Caco-2 (cell line): ENCODE data around the gene CRELD2. TPM values are rescaled to one million over a fixed set of nuclear protein-coding genes. Genes with fewer than 3 reads are reported as not detected.

Experiments used
- BruUV-seq: library from RNA; stranded (reverse); fragments of 400-500 nt; replicated peaks from 2 replicates; lab custom pipeline; 2021; lab: Mats Ljungman, UMichigan
- CTCF ChIA-PET: fragments of 300-600 bp; sonication (Branson Sonifier 250); formaldehyde crosslinking; loops from one replicate; lab custom pipeline; 2022; ENCODE audit warnings: antibody characterized with exemption; lab: Charles Lee
- POLR2A ChIA-PET: fragments of 300-600 bp; sonication (Branson Sonifier 250); formaldehyde crosslinking; loops from one replicate; lab custom pipeline; 2022; ENCODE audit warnings: antibody characterized with exemption; lab: Charles Lee
- DNase-seq, 2 experiments: peaks; one replicate each; pipeline versions ENCODE4 v3.0.0 to v3.0.0-alpha.2; 2020 to 2022
- H3K27me3 ChIP-seq: replicated peaks from 2 replicates; pipeline ENCODE4 v1.6.0; 2011; ENCODE audit warnings: low read length; ENCODE audit not compliant: control insufficient read depth, insufficient read depth
- H3K36me3 ChIP-seq: 2 replicates; pipeline ENCODE4 v1.5.1; 2011; ENCODE audit warnings: low read length; ENCODE audit not compliant: control insufficient read depth, insufficient read depth
- H3K4me1 ChIP-seq: fragments of 250-450 bp; sonication (Bioruptor Pico); 2 replicates; pipeline ENCODE4 v1.5.1; 2020; ENCODE audit warnings: mild to moderate bottlenecking
- H3K4me3 ChIP-seq: 2 replicates; pipeline ENCODE4 v1.5.1; 2011; ENCODE audit warnings: low read depth, mild to moderate bottlenecking, control low read depth, low read length
- H3K9me3 ChIP-seq: fragments of 250-450 bp; sonication (Bioruptor Pico); 2 replicates; pipeline ENCODE4 v1.5.1; 2020; ENCODE audit warnings: mild to moderate bottlenecking, moderate library complexity
- H3K27ac Mint-ChIP-seq: one replicate; pipeline ENCODE4 v1.8.0; 2022; ENCODE audit warnings: mixed read lengths; ENCODE audit not compliant: unreplicated experiment
- H3K27me3 Mint-ChIP-seq: one replicate; pipeline ENCODE4 v1.8.0; 2022; ENCODE audit warnings: mixed read lengths; ENCODE audit not compliant: insufficient read depth, unreplicated experiment
- H3K36me3 Mint-ChIP-seq: one replicate; pipeline ENCODE4 v1.8.0; 2022; ENCODE audit warnings: mild to moderate bottlenecking, mixed read lengths; ENCODE audit not compliant: insufficient read depth, unreplicated experiment
- H3K4me1 Mint-ChIP-seq: one replicate; pipeline ENCODE4 v1.8.0; 2022; ENCODE audit warnings: low read depth, mixed read lengths; ENCODE audit not compliant: unreplicated experiment
- H3K4me3 Mint-ChIP-seq: one replicate; pipeline ENCODE4 v1.8.0; 2022; ENCODE audit warnings: mild to moderate bottlenecking, moderate library complexity, mixed read lengths; ENCODE audit not compliant: unreplicated experiment
- H3K9me3 Mint-ChIP-seq: one replicate; pipeline ENCODE4 v1.8.0; 2022; ENCODE audit warnings: mixed read lengths; ENCODE audit not compliant: unreplicated experiment
- CTCF ChIP-seq, 2 experiments: fragments of 200-600 bp in 1 of 2; IDR thresholded peaks; 1 replicate in 1 of 2; 2 replicates in 1 of 2; pipeline versions ENCODE4 v1.5.1 to v1.8.0; 2011 to 2022; ENCODE audit warnings: antibody characterized with exemption in 1 of 2, control low read depth in 1 of 2, inconsistent platforms in 1 of 2, low read depth in 1 of 2, low read length in 1 of 2, mild to moderate bottlenecking in 1 of 2, moderate library complexity in 1 of 2; ENCODE audit not compliant: insufficient read depth in 1 of 2, severe bottlenecking in 1 of 2, unreplicated experiment in 1 of 2
- intact Hi-C: fragments of 100-400 bp; cut with micrococcal nuclease; formaldehyde crosslinking; loops from one replicate; pipeline ENCODE4 v1.10.0; 2022; ENCODE audit not compliant: unreplicated experiment
- total RNA-seq: library from RNA; stranded (reverse); gene quantifications from 2 replicates; pipeline ENCODE4 v1.2.3, GENCODE V29; 2022

CRELD2 gene
- total RNA-seq, 1 experiment from 2014 or later: 43.3 TPM

DNA sequence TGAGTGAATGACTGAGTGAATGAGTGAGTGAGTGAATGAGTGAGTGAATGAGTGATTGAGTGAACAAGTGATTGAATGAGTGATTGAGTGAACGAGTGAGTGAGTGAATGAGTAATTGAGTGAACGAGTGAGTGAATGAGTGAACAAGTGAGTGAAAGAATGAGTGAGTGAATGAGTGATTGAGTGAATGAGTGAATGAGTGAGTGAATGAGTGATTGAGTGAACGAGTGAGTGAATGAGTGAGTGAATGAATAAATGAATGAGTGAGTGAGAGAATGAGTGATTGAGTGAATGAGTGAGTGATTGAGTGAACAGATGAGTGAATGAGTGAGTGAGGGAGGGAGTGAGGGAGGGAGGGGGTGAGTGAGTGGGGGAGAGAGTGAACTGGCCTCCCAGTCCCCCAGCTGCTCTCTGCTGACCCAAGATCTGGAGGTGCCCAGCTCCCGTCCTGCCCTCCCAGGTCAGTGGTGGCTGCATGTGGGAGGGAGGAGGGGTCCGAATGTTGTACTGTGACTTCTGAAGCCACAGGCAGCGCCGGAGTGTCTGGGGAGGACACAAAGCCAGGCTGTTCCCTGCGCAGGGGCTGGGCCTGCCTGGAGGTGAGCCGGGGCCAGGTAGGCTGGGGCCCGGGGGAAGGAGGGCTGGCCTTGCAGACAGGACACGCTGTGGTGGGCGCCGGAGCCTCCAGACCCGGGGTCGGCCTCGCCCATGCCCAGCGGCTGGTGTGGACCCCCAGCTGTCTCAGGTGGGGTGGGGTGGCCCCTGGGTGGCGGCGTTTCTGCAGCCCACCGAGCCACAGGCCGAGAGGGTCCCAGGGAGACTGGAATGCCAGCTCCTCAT lies 24.4 kb downstream of the CRELD2 start:
- H3K27me3 Mint-ChIP-seq: no peaks in the 10 kb centered on the region
- no TSS peak for BruUV-seq
- Histone ChIP-seq H3K27me3 (no peaks in the 10 kb centered on the region), H3K9me3 (peaks cover 5% of the 10 kb centered on the region; the same call in 1 of the 2 replicates), H3K4me1 (peaks cover 21% of the 10 kb centered on the region), H3K36me3 (no peaks in the 10 kb centered on the region), H3K4me3 (no peak overlapping the region)
- DNase-seq: no peak
- intact Hi-C loops: no loop called here
- TF ChIP-seq CTCF (IDR thresholded peaks at IDR 0.05; ENCODE audit: insufficient read depth in 1 of 2, low read depth in 1 of 2, low read length in 1 of 2, severe bottlenecking in 1 of 2, unreplicated experiment in 1 of 2): no peak
- peaks cover 5% of the 10 kb centered on the region for H3K36me3 Mint-ChIP-seq
- no peaks in the 10 kb centered on the region for H3K4me1 Mint-ChIP-seq
- CTCF ChIA-PET: no interaction called here
- no peaks in the 10 kb centered on the region for H3K9me3 Mint-ChIP-seq
- H3K27ac Mint-ChIP-seq: no peak overlapping the region
- H3K4me3 Mint-ChIP-seq: no peak overlapping the region
- POLR2A ChIA-PET: interaction anchor here (0.6 kb wide), 1 partner anchor 16 kb away, joined by 3 read pairs; no protein-coding TSS in a partner anchor

DNA sequence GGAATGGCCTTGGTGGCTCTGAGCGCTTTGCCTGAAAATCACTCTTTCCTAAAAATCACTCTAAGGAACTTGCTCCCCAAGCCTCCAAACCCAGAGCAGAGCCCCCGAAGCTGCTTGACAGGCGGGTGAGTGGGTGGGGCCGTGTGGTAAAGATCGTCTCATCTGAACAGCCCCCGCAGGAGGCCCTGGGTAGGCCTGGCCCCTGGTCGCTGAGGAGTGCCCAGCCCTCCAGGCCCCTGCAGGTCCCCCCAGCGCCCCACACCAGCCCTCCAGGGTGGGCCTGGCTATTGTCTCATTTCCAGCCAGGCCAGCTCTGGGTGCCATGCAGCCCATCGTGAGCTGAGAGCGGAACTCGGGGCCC lies 25.0 kb downstream of the CRELD2 start:
- BruUV-seq: no TSS peak
- Mint-ChIP-seq H3K27ac (no peak overlapping the region), H3K27me3 (no peaks in the 10 kb centered on the region), H3K9me3 (no peaks in the 10 kb centered on the region), H3K4me1 (no peaks in the 10 kb centered on the region), H3K36me3 (peaks cover 5% of the 10 kb centered on the region), H3K4me3 (no peak overlapping the region)
- Histone ChIP-seq H3K4me3 (no peak overlapping the region), H3K27me3 (no peaks in the 10 kb centered on the region), H3K36me3 (no peaks in the 10 kb centered on the region), H3K4me1 (peaks cover 26% of the 10 kb centered on the region), H3K9me3 (peaks cover 5% of the 10 kb centered on the region; the same call in 1 of the 2 replicates)
- ChIA-PET CTCF (interaction anchor here (0.6 kb wide), 1 partner anchor 16 kb away, joined by 3 read pairs; no protein-coding TSS in a partner anchor), POLR2A (interaction anchor here (0.6 kb wide), 1 partner anchor 15 kb away, joined by 3 read pairs; no protein-coding TSS in a partner anchor)
- DNase-seq: no peak
- TF ChIP-seq CTCF (IDR thresholded peaks at IDR 0.05; ENCODE audit: insufficient read depth in 1 of 2, low read depth in 1 of 2, low read length in 1 of 2, severe bottlenecking in 1 of 2, unreplicated experiment in 1 of 2): no peak
- intact Hi-C loops: no loop called here

DNA sequence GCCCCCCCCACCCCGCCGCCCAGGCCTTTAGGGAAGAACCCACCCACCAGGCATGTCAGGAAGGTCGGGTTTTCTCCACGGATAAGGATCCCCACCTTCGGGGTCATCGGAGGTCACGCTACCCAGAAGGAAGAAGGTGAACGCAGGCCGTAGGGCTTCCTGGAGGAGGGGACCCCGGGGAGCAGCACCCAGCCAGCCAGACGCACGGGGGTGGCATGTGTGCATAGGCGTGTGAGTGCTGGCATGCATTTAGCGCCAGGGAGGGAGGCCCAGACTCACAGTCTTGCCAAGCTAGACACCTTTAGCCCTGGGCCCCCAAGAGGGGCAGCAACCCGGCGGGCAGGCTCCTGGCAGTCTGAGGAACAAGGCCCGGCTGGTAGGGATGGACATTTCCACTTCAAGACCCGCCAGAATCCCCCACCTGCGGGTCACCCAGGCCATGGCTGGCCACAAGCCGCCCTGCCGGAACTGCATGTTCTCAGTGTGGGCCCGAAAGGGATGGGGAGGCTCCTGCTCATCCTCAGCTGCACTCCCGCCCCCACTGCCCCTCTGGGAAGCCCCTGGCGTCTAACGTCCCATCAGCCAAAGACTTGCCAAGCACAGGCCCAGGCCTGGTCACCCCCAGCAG lies 25.5 kb downstream of the CRELD2 start:
- Mint-ChIP-seq H3K4me3 (no peak overlapping the region), H3K27ac (no peak overlapping the region), H3K27me3 (no peaks in the 10 kb centered on the region), H3K9me3 (no peaks in the 10 kb centered on the region), H3K36me3 (peaks cover 5% of the 10 kb centered on the region), H3K4me1 (no peaks in the 10 kb centered on the region)
- BruUV-seq: no TSS peak
- intact Hi-C loops: no loop called here
- Histone ChIP-seq H3K27me3 (no peaks in the 10 kb centered on the region), H3K4me3 (no peak overlapping the region), H3K9me3 (peaks cover 5% of the 10 kb centered on the region; the same call in 1 of the 2 replicates), H3K4me1 (peaks cover 31% of the 10 kb centered on the region), H3K36me3 (no peaks in the 10 kb centered on the region)
- TF ChIP-seq CTCF (IDR thresholded peaks at IDR 0.05; ENCODE audit: insufficient read depth in 1 of 2, low read depth in 1 of 2, low read length in 1 of 2, severe bottlenecking in 1 of 2, unreplicated experiment in 1 of 2): no peak
- ChIA-PET POLR2A (interaction anchor here (0.6 kb wide), 1 partner anchor 15 kb away, joined by 3 read pairs; no protein-coding TSS in a partner anchor), CTCF (interaction anchor here (0.6 kb wide), 1 partner anchor 15 kb away, joined by 3 read pairs; no protein-coding TSS in a partner anchor)
- no peak for DNase-seq
